ENCODE results near the gene RALBP1.

- TF ChIP-seq POLR2A (IDR thresholded peaks at IDR 0.05) (no peak), CTCF (IDR thresholded peaks at IDR 0.05) (no peak)
Measured at GRCh38 chr18:9557250-9557943, 82.1 kb downstream of the RALBP1 start.

All from body of pancreas (tissue), 4 donors.